CD4-positive, alpha-beta T cell (primary cell): ENCODE results near the gene TIMM50. TPM values are rescaled to one million over a fixed set of nuclear protein-coding genes. Genes with fewer than 3 reads are reported as not detected.
A peak's percentile ranks its signal among the peaks of the same experiment; 100 is the strongest.

ENCODE experiments used
- ATAC-seq: fragments of 200-7000 bp; cut with Tn5 transposase; one replicate; pipeline ENCODE4 v1.10.0; 2022; ENCODE audit warnings: mild to moderate bottlenecking; ENCODE audit not compliant: poor library complexity
- CTCF ChIA-PET: fragments of 350-600 bp; sonication (Branson Sonifier 250); formaldehyde crosslinking; loops from one replicate; lab custom pipeline; 2021; ENCODE audit warnings: antibody characterized with exemption, inconsistent platforms; lab: Charles Lee
- POLR2A ChIA-PET: fragments of 350-600 bp; sonication (Branson Sonifier 250); formaldehyde crosslinking; loops from one replicate; lab custom pipeline; 2021; ENCODE audit warnings: antibody characterized with exemption, inconsistent platforms; lab: Charles Lee
- DNase-seq, 14 experiments: peaks; one replicate each; pipeline ENCODE4 v3.0.0-alpha.2; 2013 to 2020; ENCODE audit warnings: mixed read lengths in 2 of 14
- H3K27ac ChIP-seq, 2 donors: one replicate each; pipeline versions ENCODE4 v1.5.1 to v1.7.0; 2013; ENCODE audit warnings: low read length in 2 of 2, low read depth in 1 of 2, mild to moderate bottlenecking in 1 of 2
- H3K27me3 ChIP-seq, 2 experiments: 1 replicate in 1 of 2; 2 replicates in 1 of 2; pipeline versions ENCODE4 v1.6.1 to v1.7.0; 2013; ENCODE audit warnings: low read length in 2 of 2, control low read depth in 1 of 2, mild to moderate bottlenecking in 1 of 2, moderate library complexity in 1 of 2; ENCODE audit not compliant: insufficient read depth in 2 of 2, control insufficient read depth in 1 of 2
- H3K36me3 ChIP-seq: one replicate; pipeline ENCODE4 v1.6.1; 2013; ENCODE audit warnings: low read length, control low read depth; ENCODE audit not compliant: insufficient read depth
- H3K4me1 ChIP-seq: one replicate; pipeline ENCODE4 v1.6.1; 2013; ENCODE audit warnings: low read length, control low read depth; ENCODE audit not compliant: insufficient read depth
- H3K4me3 ChIP-seq: one replicate; pipeline ENCODE4 v1.5.1; 2013; ENCODE audit warnings: mild to moderate bottlenecking, low read length, moderate library complexity
- H3K9me3 ChIP-seq, 2 experiments: 1 replicate in 1 of 2; 2 replicates in 1 of 2; pipeline versions ENCODE4 v1.6.1 to v1.7.0; 2013; ENCODE audit warnings: low read length in 2 of 2, mild to moderate bottlenecking in 2 of 2, control low read depth in 1 of 2, moderate library complexity in 1 of 2; ENCODE audit not compliant: control insufficient read depth in 1 of 2, insufficient read depth in 1 of 2
- H3K27ac Mint-ChIP-seq: one replicate; pipeline ENCODE4 v1.8.0; 2020; ENCODE audit warnings: mixed read lengths
- H3K27me3 Mint-ChIP-seq: one replicate; pipeline ENCODE4 v1.8.0; 2021; ENCODE audit warnings: mixed read lengths
- H3K36me3 Mint-ChIP-seq: one replicate; pipeline ENCODE4 v1.8.0; 2021; ENCODE audit warnings: low read depth, mixed read lengths
- H3K4me1 Mint-ChIP-seq: one replicate; pipeline ENCODE4 v1.8.0; 2021; ENCODE audit warnings: low read depth, mixed read lengths
- H3K4me3 Mint-ChIP-seq: one replicate; pipeline ENCODE4 v1.8.0; 2020; ENCODE audit warnings: mild to moderate bottlenecking, mixed read lengths
- H3K9me3 Mint-ChIP-seq: one replicate; pipeline ENCODE4 v1.8.0; 2020; ENCODE audit warnings: mixed read lengths
- CTCF ChIP-seq: fragments of 200-600 bp; IDR thresholded peaks from one replicate; pipeline ENCODE4 v1.8.0; 2022; ENCODE audit warnings: antibody characterized with exemption, mild to moderate bottlenecking
- intact Hi-C, 2 experiments: fragments of 100-400 bp; cut with DNase I in 1 of 2; cut with micrococcal nuclease in 1 of 2; formaldehyde crosslinking; loops; one replicate each; pipeline versions ENCODE4 v1.15.1 to v1.9.0; 2023 to 2025; cut with DNase I, micrococcal nuclease
- total RNA-seq, 174 experiments: library from RNA in 2 of 174; stranded (reverse) in 2 of 174; gene quantifications; one replicate each; pipeline ENCODE4 v1.2.3 and lab custom pipeline; 2021 to 2026

Gene TIMM50
- total RNA-seq, 2 experiments from 2014 or later, result 38.3 to 43.4 TPM

GRCh38 chr19:39434123-39435076 lies 46.2 kb upstream of the TIMM50 start:
- Mint-ChIP-seq H3K27ac (peak overlapping the region; percentile 93), H3K36me3 (peaks cover 53% of the 10 kb centered on the region), H3K4me3 (peak overlapping the region; percentile 99), H3K4me1 (peaks cover 50% of the 10 kb centered on the region), H3K27me3 (no peaks in the 10 kb centered on the region), H3K9me3 (no peaks in the 10 kb centered on the region)
- intact Hi-C loops, result loop anchor here in 1 of 2 experiments (1.0 to 5.0 kb wide), 4 partner anchors 22 to 398 kb away; partner anchors contain the start of genes DYRK1B, MED29, PAF1 and PLEKHG2
- CTCF ChIA-PET, result interaction anchor here (1.5 to 1.9 kb wide), 5 partner anchors 22 to 68 kb away, joined by 4 to 14 read pairs (median 7); partner anchors contain the start of genes MED29, PAF1 and PLEKHG2
- H3K36me3 ChIP-seq, result peaks cover 33% of the 10 kb centered on the region
- peak in 1 of 14 experiments; percentile 34 for DNase-seq
- peak overlapping the region; percentile 96 for H3K4me3 ChIP-seq
- no peaks in the 10 kb centered on the region for H3K27me3 ChIP-seq
- peaks cover 57% of the 10 kb centered on the region for H3K4me1 ChIP-seq
- POLR2A ChIA-PET, result interaction anchor here (0.7 to 5.9 kb wide), 21 partner anchors 8 to 851 kb away, joined by 3 to 163 read pairs (median 14); partner anchors contain the start of genes AKT2, EID2B, GMFG and MED29
- H3K27ac ChIP-seq, result peak overlapping the region; percentile 79 to 88
- no peaks in the 10 kb centered on the region for H3K9me3 ChIP-seq
- TF ChIP-seq CTCF, result no peak
- ATAC-seq, result no peak

GRCh38 chr19:39435499-39436349 lies 44.9 kb upstream of the TIMM50 start, which contains the start of gene RPS16:
Gene RPS16 (minus strand): TSS chr19:39435949. CDS start chr19:39435895, 54 bp downstream.
- Mint-ChIP-seq H3K27ac (peak within 1 kb of the TSS; percentile 93), H3K4me3 (peak within 1 kb of the TSS; percentile 99), H3K36me3 (peaks cover 51% of the 10 kb centered on the region), H3K4me1 (peaks cover 54% of the 10 kb centered on the region), H3K27me3 (no peaks in the 10 kb centered on the region), H3K9me3 (no peaks in the 10 kb centered on the region)
- DNase-seq, result peak; percentile 97 to 99 (median 99)
- Histone ChIP-seq H3K4me3 (peak within 1 kb of the TSS; percentile 96), H3K36me3 (peaks cover 33% of the 10 kb centered on the region), H3K4me1 (peaks cover 55% of the 10 kb centered on the region), H3K9me3 (no peaks in the 10 kb centered on the region), H3K27ac (peak within 1 kb of the TSS; percentile 87 to 90), H3K27me3 (no peaks in the 10 kb centered on the region)
- intact Hi-C loops, result loop anchor here (1.0 to 5.0 kb wide), 9 partner anchors 10 to 397 kb away; partner anchors contain the start of genes MED29 (in 2 of the 2), PAF1 (in 2 of the 2), PLEKHG2 (in 2 of the 2) and SUPT5H (in 2 of the 2)
- ChIA-PET CTCF (interaction anchor here (0.7 to 1.9 kb wide), 8 partner anchors 10 to 67 kb away, joined by 3 to 14 read pairs (median 5); partner anchors contain the start of genes MED29, PAF1, PLEKHG2 and SUPT5H), POLR2A (interaction anchor here (0.6 to 5.9 kb wide), 41 partner anchors 9 to 1928 kb away, joined by 3 to 163 read pairs (median 5); partner anchors contain the start of genes AKT2, B9D2, C19orf47 and DYRK1B)
- no peak for TF ChIP-seq CTCF
- ATAC-seq, result peak; percentile 86
